HG03103 (cell line): ENCODE results near the gene SERPINA6.
"Not testable (repeated sequence)": the region's sequence is repeated elsewhere in the genome, so short reads cannot be mapped to it uniquely, and the experiment has no call there.

Source experiments
- ATAC-seq: cut with Tn5 transposase; IDR thresholded peaks from one replicate; pipeline ENCODE4 v1.9.1; 2021; ENCODE audit warnings: low read depth; ENCODE audit not compliant: unreplicated experiment

Gene SERPINA6

GRCh38 chr14:94322648-94323570 is at the start of gene SERPINA6:
Gene SERPINA6 (minus strand): TSS chr14:94323336. CDS start chr14:94314648, 8,688 bp downstream.
- no peak for ATAC-seq

- no peak for ATAC-seq
These were observed 49.0 kb upstream of the SERPINA6 start for GRCh38 chr14:94372021-94372605.

- ATAC-seq, result no peak
These were observed 47.4 kb upstream of the SERPINA6 start for GRCh38 chr14:94370524-94370910.

GRCh38 chr14:94369766-94370523 is 46.8 kb upstream of the SERPINA6 start:
- not testable (repeated sequence) for ATAC-seq

GRCh38 chr14:94368956-94369355 is 45.8 kb upstream of the SERPINA6 start:
- ATAC-seq, result no peak

GRCh38 chr14:94368243-94368590 is 45.1 kb upstream of the SERPINA6 start:
- ATAC-seq, result no peak

- no peak for ATAC-seq
These were observed 44.5 kb upstream of the SERPINA6 start for GRCh38 chr14:94367347-94368242.

- ATAC-seq, result no peak
These were observed 43.2 kb upstream of the SERPINA6 start, which contains the start of gene SERPINA2 for GRCh38 chr14:94366146-94366915. Gene SERPINA2 (minus strand): TSS chr14:94366698.

- ATAC-seq, result no peak
These were observed 42.5 kb upstream of the SERPINA6 start for GRCh38 chr14:94365624-94366023.

- no peak for ATAC-seq
These were observed 41.8 kb upstream of the SERPINA6 start for GRCh38 chr14:94364964-94365363.

GRCh38 chr14:94364037-94364436 is 40.9 kb upstream of the SERPINA6 start:
- ATAC-seq, result no peak

- ATAC-seq, result no peak
These were observed 40.1 kb upstream of the SERPINA6 start for GRCh38 chr14:94363151-94363624.

GRCh38 chr14:94362614-94363133 is 39.5 kb upstream of the SERPINA6 start:
- ATAC-seq, result no peak

GRCh38 chr14:94361682-94362081 is 38.5 kb upstream of the SERPINA6 start:
- no peak for ATAC-seq

GRCh38 chr14:94360945-94361565 is 37.9 kb upstream of the SERPINA6 start:
- ATAC-seq, result no peak

GRCh38 chr14:94357166-94357565 is 34.0 kb upstream of the SERPINA6 start:
- no peak for ATAC-seq

- no peak for ATAC-seq
These were observed 33.4 kb upstream of the SERPINA6 start for GRCh38 chr14:94356379-94357056.

- no peak for ATAC-seq
These were observed 32.2 kb upstream of the SERPINA6 start for GRCh38 chr14:94355191-94355794.
